SU-DHL-6 (cell line): Measurements from ENCODE around the gene PKD1.

Experiments
- CTCF ChIP-seq: fragments of 200-600 bp; sonication (generic); IDR thresholded peaks from one replicate; pipeline ENCODE4 v1.5.1; 2017; ENCODE audit warnings: antibody characterized with exemption, mild to moderate bottlenecking, low read length, moderate library complexity; ENCODE audit not compliant: insufficient read depth, poor library complexity, severe bottlenecking
- EZH2phosphoT487 ChIP-seq: fragments of 200-600 bp; sonication (generic), shearing (Covaris generic); conservative IDR thresholded peaks from 2 replicates; pipeline ENCODE4 v1.6.1; 2018; ENCODE audit warnings: mild to moderate bottlenecking, antibody characterized with exemption, low read length, moderate library complexity, mixed read lengths

- TF ChIP-seq CTCF (no peak), EZH2phosphoT487 (no peak)
Measured at GRCh38 chr16:2077016-2077415, 58.7 kb downstream of the PKD1 start.
